ENCODE measurements around the gene MYO1G. TPM values are rescaled to one million over a fixed set of nuclear protein-coding genes. Genes with fewer than 3 reads are reported as not detected.

The MYO1G gene
- total RNA-seq, 1 donor = 180 TPM

DNA sequence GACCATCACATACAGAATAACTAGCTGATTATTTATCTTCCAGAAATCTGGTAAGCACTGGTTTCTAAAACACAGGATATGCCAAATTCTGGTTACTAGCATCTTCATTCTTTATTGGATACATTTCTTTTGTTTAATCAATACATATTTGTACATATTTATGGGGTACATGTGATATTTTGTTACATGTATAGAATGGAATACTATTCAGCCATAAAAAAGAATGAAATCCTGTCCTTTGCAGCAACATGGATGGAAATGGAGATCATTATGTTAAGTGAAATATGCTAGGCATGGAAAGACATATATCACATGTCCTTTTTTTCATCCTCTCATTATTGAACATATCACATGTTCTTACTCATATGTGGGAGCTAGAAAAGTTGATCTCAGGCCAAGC lies 60.8 kb downstream of the MYO1G start:
- H3K4me3 ChIP-seq (ENCODE audit: low read length) = no peak overlapping the region
- H3K27me3 ChIP-seq (ENCODE audit: insufficient read depth, low read length) = no peaks in the 10 kb centered on the region
- H3K9me3 ChIP-seq (ENCODE audit: low read depth, low read length) = no peaks in the 10 kb centered on the region
- peaks cover 9% of the 10 kb centered on the region for H3K4me1 ChIP-seq (ENCODE audit: insufficient read depth, low read length)

DNA sequence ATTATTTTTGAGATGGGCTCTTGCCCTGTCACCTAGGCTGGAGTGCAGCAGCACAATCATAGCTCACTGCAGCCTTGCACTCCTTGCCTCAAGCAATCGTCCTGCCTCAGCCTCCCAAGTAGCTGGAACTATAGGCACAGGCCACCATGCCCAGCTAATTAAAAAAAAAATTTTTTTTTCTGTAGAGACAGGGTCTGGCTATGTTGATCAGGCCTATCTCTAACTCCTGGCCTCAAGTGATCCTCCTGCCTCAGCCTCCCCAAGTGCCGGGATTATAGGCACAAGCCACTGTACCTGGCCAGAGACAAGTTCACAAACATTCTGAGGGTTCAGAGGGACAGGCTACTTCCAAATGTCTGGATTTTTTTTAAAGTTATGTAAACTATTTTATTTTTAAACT lies 61.4 kb downstream of the MYO1G start:
- Histone ChIP-seq H3K27me3 (ENCODE audit: insufficient read depth, low read length) (no peaks in the 10 kb centered on the region), H3K4me1 (ENCODE audit: insufficient read depth, low read length) (peaks cover 9% of the 10 kb centered on the region)

DNA sequence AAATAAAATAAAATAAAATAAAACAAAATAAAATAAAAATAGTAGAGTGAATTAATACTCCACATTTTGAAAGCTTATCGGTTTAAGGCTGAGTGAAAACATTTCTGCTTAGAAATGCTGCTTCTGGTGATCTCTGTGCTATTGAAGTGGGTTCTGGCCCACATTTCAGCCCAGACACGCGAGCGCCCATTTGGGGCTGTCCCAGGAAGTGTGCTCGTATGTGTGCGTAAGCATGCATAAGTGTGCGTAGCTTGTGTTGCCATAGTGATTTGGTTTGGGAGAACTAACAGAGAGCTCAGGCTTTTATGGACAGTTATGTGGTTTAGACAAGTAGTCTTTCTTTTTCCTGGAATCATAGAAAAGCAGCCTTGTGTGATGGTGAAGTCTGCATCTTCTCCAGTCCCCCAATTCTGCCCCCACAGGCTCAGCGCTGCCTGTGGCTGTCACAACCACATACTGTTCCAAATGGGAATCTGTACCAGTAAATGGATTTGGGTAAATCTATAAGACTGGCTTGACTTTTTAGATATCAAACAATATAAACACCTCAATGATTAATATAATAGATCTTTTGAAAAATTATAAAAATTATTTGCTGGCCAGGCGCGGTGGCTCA lies 63.7 kb downstream of the MYO1G start:
- peaks cover 5% of the 10 kb centered on the region for H3K4me1 ChIP-seq (ENCODE audit: insufficient read depth, low read length)
- no peak overlapping the region for H3K4me3 ChIP-seq (ENCODE audit: low read length)
- H3K9me3 ChIP-seq (ENCODE audit: low read depth, low read length) = no peaks in the 10 kb centered on the region
- no peaks in the 10 kb centered on the region for H3K27me3 ChIP-seq (ENCODE audit: insufficient read depth, low read length)

More for the DNA sequence above, 61.4 kb downstream of the MYO1G start:
- Histone ChIP-seq H3K4me3 (ENCODE audit: low read length) (no peak overlapping the region), H3K9me3 (ENCODE audit: low read depth, low read length) (no peaks in the 10 kb centered on the region)

DNA sequence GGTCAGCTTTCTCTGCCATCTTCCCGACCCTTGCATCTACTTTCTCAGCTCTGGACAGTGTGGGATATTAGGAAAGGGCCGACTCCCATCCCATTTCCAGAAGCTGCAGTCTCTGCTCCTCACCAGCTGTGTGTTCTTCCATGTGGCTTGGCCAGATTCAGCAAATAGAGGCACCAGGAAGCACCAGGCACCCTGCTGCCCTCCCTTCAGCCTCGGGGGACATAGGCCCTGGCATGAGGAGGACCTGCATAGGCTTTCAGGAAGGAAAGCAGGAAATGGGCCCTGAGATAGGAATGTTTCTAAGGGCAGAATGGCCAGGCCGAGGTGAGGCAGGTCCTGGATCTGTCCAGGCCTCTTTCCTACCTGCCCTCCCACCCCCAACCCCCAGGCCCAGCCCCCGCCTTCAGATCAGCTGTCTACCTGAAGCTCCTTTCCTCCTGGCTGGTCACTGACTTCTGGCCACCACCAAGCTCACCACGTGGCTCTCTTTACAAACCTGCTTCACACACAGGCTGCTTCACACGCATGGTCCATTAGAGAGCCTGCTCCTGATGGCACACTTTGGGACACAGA lies 66.0 kb downstream of the MYO1G start:
- Histone ChIP-seq H3K27me3 (ENCODE audit: insufficient read depth, low read length) (no peaks in the 10 kb centered on the region), H3K4me3 (ENCODE audit: low read length) (no peak overlapping the region), H3K9me3 (ENCODE audit: low read depth, low read length) (no peaks in the 10 kb centered on the region), H3K4me1 (ENCODE audit: insufficient read depth, low read length) (peaks cover 5% of the 10 kb centered on the region)

Other genes starting within 250 kb of the MYO1G start
- 16.7 TPM for gene ZMIZ2, start 230.2 kb downstream of the MYO1G start, total RNA-seq
- 799 TPM for gene PPIA, start 182.3 kb downstream of the MYO1G start, total RNA-seq
- gene H2AZ2, start 130.9 kb downstream of the MYO1G start, total RNA-seq = 121 TPM
- gene PURB, start 93.5 kb downstream of the MYO1G start, total RNA-seq = 27.3 TPM
- 35.7 TPM for gene CCM2, start 21.2 kb upstream of the MYO1G start, total RNA-seq
- gene NACAD, start 110.0 kb upstream of the MYO1G start, total RNA-seq = 0.10 TPM
- gene TBRG4, start 132.7 kb upstream of the MYO1G start, total RNA-seq = 51.9 TPM
- gene RAMP3, start 178.8 kb upstream of the MYO1G start, total RNA-seq = 0.31 TPM

All from mononuclear cell (primary cell).